ENCODE measurements around the gene UFSP2. TPM values are rescaled to one million over a fixed set of nuclear protein-coding genes. Genes with fewer than 3 reads are reported as not detected.

The UFSP2 gene
- total RNA-seq, 1 donor from 2014 or later, result 27.4 TPM

DNA sequence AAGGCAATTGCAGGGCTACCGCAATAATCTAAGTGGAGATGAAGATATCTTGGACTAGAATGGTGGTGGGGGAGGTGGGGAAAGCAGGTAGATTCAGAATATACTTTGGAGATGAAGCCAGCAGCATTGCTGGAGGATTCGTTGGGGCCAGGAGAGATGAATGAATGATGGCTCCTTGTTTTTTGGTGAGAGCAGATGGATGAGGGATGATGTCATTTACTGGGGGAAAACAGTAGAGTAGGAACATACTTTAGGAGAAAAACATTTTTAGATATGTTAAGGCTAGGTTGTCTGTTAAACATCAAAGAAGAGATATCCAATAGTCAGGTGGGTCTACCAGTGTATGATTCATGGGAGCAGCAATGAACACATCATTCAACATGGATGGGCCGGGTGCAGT is 39.9 kb upstream of the UFSP2 start:
- Mint-ChIP-seq H3K36me3 (ENCODE audit: low read depth, unreplicated experiment) (no peaks in the 10 kb centered on the region), H3K9me3 (ENCODE audit: unreplicated experiment) (no peaks in the 10 kb centered on the region), H3K4me3 (ENCODE audit: unreplicated experiment) (no peak overlapping the region), H3K27me3 (ENCODE audit: unreplicated experiment) (peaks cover 5% of the 10 kb centered on the region), H3K27ac (ENCODE audit: unreplicated experiment) (no peak overlapping the region), H3K4me1 (ENCODE audit: unreplicated experiment) (peaks cover 16% of the 10 kb centered on the region)
- DNase-seq (ENCODE audit: low spot score), result no peak
- TF ChIP-seq, protein P1, sequence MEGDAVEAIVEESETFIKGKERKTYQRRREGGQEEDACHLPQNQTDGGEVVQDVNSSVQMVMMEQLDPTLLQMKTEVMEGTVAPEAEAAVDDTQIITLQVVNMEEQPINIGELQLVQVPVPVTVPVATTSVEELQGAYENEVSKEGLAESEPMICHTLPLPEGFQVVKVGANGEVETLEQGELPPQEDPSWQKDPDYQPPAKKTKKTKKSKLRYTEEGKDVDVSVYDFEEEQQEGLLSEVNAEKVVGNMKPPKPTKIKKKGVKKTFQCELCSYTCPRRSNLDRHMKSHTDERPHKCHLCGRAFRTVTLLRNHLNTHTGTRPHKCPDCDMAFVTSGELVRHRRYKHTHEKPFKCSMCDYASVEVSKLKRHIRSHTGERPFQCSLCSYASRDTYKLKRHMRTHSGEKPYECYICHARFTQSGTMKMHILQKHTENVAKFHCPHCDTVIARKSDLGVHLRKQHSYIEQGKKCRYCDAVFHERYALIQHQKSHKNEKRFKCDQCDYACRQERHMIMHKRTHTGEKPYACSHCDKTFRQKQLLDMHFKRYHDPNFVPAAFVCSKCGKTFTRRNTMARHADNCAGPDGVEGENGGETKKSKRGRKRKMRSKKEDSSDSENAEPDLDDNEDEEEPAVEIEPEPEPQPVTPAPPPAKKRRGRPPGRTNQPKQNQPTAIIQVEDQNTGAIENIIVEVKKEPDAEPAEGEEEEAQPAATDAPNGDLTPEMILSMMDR (IDR thresholded peaks at IDR 0.05; ENCODE audit: unreplicated experiment), result no peak

DNA sequence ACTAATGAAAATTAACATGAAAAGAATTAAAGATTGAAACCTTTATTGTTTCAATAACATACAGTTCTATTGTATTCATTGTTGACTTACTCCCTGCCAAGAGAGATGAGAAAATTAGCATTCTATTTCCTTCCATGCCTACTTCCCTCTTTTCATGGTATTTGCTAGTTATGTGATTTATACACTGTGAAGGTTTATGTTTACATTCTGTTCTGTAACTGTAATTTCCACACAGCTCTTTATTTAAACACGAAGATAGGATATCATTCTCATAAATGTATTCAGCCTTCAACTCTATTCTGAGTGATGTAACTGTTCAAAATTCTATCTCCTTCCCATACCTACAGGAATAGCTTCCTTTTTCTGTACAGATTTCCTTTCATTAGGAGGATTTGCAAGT is 39.1 kb upstream of the UFSP2 start:
- H3K36me3 Mint-ChIP-seq (ENCODE audit: low read depth, unreplicated experiment), result no peaks in the 10 kb centered on the region
- no peak for DNase-seq (ENCODE audit: low spot score)

DNA sequence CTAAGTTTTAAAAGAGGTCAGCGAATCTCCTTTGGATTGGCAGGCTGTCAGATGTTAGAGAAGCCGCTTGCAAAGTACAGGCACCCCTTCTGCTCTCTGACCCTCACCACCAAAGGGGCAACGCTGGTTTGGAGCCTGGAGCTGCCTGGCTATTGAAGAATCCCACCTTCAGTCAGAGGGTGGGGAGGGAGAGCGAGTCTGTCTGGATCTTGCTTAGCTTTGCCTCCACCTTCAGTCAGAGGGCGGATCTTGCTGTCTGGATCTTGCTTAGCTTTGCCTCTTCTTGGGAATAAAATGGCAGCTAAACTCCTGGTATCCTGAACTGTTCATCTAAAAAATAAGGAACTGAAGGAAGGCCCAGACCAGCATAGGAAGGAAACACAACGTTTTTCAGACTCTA is 38.4 kb upstream of the UFSP2 start:
- TF ChIP-seq, protein P1 (IDR thresholded peaks at IDR 0.05; ENCODE audit: unreplicated experiment), result no peak

More for the DNA sequence above, 39.1 kb upstream of the UFSP2 start:
- Mint-ChIP-seq H3K4me1 (ENCODE audit: unreplicated experiment) (peaks cover 16% of the 10 kb centered on the region), H3K9me3 (ENCODE audit: unreplicated experiment) (no peaks in the 10 kb centered on the region), H3K27me3 (ENCODE audit: unreplicated experiment) (peaks cover 5% of the 10 kb centered on the region), H3K27ac (ENCODE audit: unreplicated experiment) (peak overlapping the region; percentile 57), H3K4me3 (ENCODE audit: unreplicated experiment) (no peak overlapping the region)
- TF ChIP-seq, protein P1 (IDR thresholded peaks at IDR 0.05; ENCODE audit: unreplicated experiment), result no peak

DNA sequence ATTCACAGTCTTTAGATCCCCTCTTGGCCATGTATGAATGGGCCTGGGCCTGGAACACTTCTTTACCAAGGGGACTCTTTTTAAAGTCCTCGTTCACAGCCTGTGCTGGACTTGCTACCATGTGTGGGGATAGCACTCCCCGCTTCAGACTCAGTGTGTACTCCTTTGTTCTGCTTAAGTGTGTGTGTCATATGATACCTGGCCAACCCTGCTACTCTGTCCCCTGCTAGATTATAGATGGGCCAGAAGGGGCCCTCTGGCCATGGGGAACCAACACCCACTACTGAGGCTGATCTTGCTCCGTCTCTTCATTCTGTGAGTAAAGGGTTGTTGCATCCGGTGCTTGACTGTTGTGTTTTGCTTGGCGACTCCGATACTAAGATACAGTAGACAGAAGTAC is 37.8 kb upstream of the UFSP2 start:
- TF ChIP-seq, protein P1 (IDR thresholded peaks at IDR 0.05; ENCODE audit: unreplicated experiment), result no peak
- DNase-seq (ENCODE audit: low spot score), result no peak
- no peaks in the 10 kb centered on the region for H3K9me3 Mint-ChIP-seq (ENCODE audit: unreplicated experiment)
- peaks cover 16% of the 10 kb centered on the region for H3K4me1 Mint-ChIP-seq (ENCODE audit: unreplicated experiment)
- no peak overlapping the region for H3K27ac Mint-ChIP-seq (ENCODE audit: unreplicated experiment)
- peaks cover 3% of the 10 kb centered on the region for H3K27me3 Mint-ChIP-seq (ENCODE audit: unreplicated experiment)
- H3K4me3 Mint-ChIP-seq (ENCODE audit: unreplicated experiment), result no peak overlapping the region
- no peaks in the 10 kb centered on the region for H3K36me3 Mint-ChIP-seq (ENCODE audit: low read depth, unreplicated experiment)

More for the DNA sequence above, 38.4 kb upstream of the UFSP2 start:
- Mint-ChIP-seq H3K36me3 (ENCODE audit: low read depth, unreplicated experiment) (no peaks in the 10 kb centered on the region), H3K4me1 (ENCODE audit: unreplicated experiment) (peaks cover 16% of the 10 kb centered on the region), H3K9me3 (ENCODE audit: unreplicated experiment) (no peaks in the 10 kb centered on the region), H3K27me3 (ENCODE audit: unreplicated experiment) (peaks cover 3% of the 10 kb centered on the region), H3K27ac (ENCODE audit: unreplicated experiment) (no peak overlapping the region), H3K4me3 (ENCODE audit: unreplicated experiment) (no peak overlapping the region)
- no peak for DNase-seq (ENCODE audit: low spot score)

DNA sequence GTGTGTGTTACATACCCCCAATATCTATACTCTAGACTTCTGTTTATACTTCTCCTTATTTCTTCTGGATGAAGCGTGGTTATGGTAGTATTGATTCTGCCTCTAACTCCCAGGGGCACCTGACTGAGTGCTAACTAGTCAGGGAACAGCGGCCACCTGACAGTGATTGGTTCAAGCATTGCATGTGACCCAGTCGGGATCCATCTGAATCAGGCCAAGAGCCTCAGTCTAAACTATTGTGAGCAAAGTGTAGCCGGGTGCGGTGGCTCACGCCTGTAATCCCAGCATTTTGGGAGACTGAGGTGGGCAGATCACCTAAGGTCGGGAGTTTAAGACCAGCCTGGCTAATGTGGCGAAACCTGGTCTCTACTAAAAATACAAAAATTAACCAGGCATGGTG is 35.8 kb upstream of the UFSP2 start:
- TF ChIP-seq, protein P1 (IDR thresholded peaks at IDR 0.05; ENCODE audit: unreplicated experiment), result no peak
- Mint-ChIP-seq H3K9me3 (ENCODE audit: unreplicated experiment) (no peaks in the 10 kb centered on the region), H3K4me1 (ENCODE audit: unreplicated experiment) (peaks cover 23% of the 10 kb centered on the region), H3K27me3 (ENCODE audit: unreplicated experiment) (peaks cover 3% of the 10 kb centered on the region), H3K27ac (ENCODE audit: unreplicated experiment) (no peak overlapping the region), H3K36me3 (ENCODE audit: low read depth, unreplicated experiment) (no peaks in the 10 kb centered on the region), H3K4me3 (ENCODE audit: unreplicated experiment) (no peak overlapping the region)
- no peak for DNase-seq (ENCODE audit: low spot score)

Data from endothelial cell (in vitro differentiated cells).